ENCODE results near the gene GULP1.

The GULP1 gene

DNA sequence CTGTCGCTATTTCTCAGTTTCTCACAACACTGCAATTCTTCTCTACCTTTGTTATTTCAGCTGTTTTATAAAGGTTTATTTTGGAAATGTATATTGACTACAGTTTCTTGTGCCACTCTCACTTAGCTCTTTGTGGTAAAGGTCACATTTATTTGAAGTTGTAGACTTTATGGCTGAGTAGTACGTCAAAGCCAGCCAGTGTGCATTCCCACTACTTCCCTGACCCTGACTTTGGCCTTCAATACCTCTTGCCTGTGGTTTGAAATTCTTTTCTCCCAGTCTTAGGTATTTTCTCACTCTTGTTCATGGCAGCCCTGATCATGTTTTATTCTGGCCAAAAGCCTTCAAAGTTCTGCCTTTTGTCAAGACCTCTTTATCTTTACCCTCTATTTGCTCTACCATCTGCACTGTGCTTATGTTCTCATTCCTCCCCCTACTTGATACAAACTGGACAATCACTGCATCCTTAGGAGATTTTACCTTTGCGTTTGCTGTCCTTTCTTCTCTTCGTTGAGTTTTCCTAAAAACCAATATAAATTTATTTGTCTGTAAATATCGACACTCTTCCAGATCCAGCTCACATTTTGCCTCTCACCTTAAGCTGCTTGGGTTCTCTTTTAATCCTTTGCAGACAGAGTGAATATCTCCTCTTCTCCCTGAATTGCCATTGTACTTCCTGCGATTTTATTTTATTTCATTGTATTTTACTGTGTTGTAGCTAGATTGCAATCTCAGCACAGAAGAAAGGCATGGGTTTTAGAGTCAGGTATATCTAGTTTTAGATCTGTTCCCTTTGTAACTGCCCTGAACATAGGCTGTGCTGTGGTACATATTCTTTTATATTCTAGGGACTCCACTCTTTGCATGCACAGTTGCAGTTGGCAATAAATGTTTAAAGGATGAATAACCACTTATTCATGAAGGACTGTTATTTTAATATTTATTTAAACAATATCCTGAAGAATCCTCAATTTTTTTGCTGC is 31.2 kb downstream of the GULP1 start:
- DNase-seq (ENCODE audit: low read depth in 2 of 2), result no peak

- no peak for DNase-seq (ENCODE audit: low read depth in 2 of 2)
Measured at GRCh38 chr2:188324067-188324466, 32.4 kb downstream of the GULP1 start.

GRCh38 chr2:188326290-188326668 is 34.6 kb downstream of the GULP1 start:
- no peak for DNase-seq (ENCODE audit: low read depth in 2 of 2)

DNA sequence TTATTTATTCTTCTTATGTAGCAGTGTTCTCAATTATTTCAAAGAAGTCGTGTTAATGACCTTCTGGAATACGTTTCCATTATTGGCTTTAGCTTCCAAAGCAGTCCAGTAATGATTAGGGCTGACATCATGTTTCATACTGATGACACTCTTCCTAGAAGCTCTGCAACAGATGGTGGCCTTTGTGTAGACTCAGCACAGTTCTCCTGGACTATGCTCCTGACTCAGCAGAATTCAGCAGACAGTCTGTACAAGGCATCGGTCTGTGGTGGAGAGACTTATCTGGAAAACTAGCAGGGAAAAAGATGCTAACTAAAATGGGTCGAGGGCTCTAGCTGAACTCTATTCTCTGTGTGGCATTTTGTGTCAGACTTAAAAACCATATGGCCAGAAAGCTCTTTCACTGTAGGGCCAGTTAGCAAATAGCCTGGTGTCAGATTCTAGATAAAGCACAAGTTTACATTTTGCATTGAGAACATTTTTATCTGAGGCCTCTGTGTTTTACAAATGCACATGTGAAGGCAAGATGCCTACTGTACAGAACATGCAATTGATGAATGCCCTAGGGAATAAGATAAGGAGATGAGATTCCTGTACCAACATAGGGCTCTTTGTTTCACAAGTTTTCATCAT is 35.1 kb downstream of the GULP1 start:
- no peak for DNase-seq (ENCODE audit: low read depth in 2 of 2)

DNA sequence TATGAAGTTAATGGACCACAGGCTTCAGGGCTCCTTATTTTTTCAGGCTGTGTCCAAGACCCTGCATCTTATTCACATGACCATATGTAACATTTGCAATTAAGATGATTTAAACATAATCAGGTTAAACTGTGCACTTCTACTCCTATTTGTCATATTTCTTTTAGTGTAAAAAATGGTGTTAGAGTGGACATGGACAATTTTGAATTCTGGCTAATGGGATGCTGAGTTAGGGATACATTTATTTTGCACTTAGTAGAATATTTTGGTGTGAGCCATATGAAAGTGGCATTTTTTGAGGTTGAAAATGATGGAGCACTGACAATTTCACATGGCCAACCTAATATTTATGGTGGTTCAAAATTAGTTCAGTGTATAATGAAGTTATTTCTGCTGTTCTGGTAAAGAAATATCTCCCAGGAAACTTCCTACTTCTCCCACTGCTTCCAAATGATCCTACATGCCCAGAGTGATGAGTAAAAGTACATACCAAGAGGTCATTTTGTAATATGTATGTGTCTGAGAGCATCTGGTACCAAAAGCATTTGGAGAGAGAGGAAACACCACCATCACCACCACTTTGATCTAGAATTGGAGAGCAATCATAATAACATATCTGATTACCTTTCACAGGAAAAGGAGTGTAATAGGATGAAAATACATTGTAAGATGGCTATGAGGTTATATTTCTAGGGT is 36.0 kb downstream of the GULP1 start:
- no peak for DNase-seq (ENCODE audit: low read depth in 2 of 2)

GRCh38 chr2:188328419-188328818 is 36.7 kb downstream of the GULP1 start:
- no peak for DNase-seq (ENCODE audit: low read depth in 2 of 2)

DNA sequence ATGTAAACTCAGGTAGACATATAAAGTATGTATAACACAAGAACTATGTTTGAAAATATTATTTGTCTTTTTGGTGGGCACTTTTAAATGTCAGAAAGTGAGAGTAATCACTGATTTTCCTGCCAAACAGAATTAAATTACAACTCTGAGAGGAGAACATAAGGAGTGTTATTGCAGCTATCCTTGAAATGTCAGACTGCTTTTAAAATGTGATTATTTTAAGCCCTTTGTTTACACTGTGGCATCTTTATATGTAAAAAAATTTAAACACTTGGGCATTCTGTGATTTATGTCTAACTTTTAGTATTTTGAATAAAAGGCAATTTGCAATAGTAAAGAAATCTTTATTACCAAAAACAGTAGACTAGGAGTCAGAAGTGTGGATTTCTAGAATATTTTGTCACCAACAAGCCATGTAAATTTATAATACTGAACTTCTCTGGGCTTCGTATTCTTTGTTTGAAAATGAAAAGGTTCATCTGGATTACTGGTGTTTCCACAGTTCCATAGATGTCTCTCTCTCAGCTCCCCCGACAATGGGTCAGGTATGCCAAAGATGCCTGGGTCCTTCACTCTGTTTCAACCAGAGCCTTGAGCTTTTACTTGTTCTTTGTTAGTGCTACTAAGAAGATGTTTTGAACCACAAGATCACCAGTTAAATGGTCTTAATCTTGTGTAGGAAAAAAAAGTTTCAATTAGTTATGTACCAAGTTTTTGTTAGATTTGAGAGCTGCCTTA is 38.8 kb downstream of the GULP1 start:
- no peak for DNase-seq (ENCODE audit: low read depth in 2 of 2)

DNA sequence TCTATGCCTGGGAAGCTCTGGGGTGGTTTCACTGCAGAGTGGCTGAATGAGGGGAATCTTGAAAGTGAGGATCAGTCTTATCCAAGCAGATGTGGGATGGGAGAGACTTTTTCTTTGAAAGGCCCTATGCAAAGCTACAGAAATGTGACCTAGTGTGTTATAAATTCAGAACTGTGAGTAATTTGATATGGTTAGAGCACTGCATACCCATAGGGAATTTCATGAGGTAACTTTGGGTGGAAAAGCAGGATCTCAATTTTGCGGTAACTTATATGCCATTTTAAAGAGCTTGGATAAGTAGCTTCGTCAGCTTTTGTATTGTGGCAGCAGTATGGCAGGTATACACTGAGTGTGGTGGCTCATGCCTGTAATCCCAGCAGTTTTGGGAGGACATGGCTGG is 40.9 kb downstream of the GULP1 start:
- DNase-seq (ENCODE audit: low read depth in 2 of 2), result no peak

DNA sequence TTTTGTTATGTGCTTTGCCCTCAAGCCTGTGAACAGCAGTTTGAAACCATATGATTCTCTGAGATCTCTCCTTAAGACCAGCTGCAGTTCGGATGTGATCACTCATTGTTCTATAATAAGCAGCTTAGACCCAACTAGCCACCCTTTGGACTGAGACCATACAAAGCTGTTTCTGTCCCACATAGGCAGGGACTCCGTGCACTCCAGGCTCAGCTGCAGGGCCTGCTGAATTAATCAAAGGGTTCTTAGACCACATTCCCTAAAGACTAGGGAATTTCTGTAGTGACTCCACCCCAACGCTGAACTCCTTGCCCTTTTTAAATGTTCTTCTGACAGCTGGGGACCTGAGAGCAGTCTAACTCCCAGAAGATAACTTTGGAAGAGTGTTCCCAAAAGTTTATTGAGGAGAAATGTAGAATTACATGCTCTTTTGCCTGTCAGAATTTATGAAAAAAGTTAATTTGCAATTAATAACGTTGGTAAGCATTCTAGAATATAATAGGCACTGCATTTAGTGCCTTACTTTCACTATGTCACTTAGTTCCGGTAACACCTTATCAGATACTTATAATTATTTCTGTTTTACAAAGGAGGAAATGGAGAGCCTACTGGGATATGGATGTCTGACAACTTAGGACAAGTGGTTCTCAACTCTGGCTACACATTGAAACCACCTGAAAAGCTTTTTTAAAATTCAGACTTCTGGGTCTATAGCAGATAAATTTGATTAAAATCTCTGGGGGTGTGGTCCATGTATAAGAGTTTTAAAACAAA is 42.3 kb downstream of the GULP1 start:
- no peak for DNase-seq (ENCODE audit: low read depth in 2 of 2)

DNA sequence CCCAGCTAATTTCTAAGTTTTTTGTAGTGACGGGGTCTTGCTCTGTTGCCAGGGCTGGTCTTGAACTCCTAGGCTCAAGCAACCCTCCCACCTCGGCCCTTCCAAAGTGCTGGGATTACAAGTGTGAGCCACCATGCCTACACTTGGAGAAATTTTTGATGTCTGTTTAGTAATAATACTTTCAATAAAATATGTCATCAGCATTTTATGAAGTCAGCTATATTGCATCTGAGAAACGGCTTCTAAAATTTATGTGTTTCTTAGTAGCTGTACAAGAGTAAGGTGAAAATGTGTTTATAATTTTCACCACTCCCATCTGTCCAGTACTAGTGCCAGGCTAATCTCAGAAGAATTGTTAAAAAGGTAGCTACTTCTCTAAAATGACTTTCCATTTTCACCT is 46.8 kb downstream of the GULP1 start:
- no peak for DNase-seq (ENCODE audit: low read depth in 2 of 2)

- DNase-seq (ENCODE audit: low read depth in 2 of 2), result no peak
Measured at GRCh38 chr2:188340257-188340656, 48.6 kb downstream of the GULP1 start.

GRCh38 chr2:188345020-188345419 is 53.3 kb downstream of the GULP1 start:
- DNase-seq (ENCODE audit: low read depth in 2 of 2), result no peak

DNA sequence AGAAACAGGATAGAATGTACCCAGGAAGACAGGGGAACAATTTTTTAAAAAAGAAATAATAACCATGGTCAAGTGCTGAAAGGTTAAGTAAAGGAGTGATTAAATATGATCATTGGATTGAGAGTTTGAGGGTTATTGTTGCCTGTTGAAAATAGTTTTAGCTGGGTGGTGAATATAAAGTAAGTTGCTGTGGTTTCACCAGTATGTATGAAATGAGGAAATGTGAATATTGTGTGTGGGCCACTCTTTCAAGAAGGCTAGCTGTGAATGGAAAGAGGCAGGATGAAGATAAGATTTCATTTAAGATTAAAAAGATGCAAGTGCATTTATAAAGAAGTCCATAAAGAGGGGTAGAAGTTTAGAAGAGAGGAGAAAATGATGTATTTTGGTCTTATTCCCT is 53.8 kb downstream of the GULP1 start:
- DNase-seq (ENCODE audit: low read depth in 2 of 2), result no peak

- DNase-seq (ENCODE audit: low read depth in 2 of 2), result no peak
Measured at GRCh38 chr2:188345831-188346458, 54.3 kb downstream of the GULP1 start.

GRCh38 chr2:188349019-188349418 is 57.3 kb downstream of the GULP1 start:
- DNase-seq (ENCODE audit: low read depth in 2 of 2), result no peak

DNA sequence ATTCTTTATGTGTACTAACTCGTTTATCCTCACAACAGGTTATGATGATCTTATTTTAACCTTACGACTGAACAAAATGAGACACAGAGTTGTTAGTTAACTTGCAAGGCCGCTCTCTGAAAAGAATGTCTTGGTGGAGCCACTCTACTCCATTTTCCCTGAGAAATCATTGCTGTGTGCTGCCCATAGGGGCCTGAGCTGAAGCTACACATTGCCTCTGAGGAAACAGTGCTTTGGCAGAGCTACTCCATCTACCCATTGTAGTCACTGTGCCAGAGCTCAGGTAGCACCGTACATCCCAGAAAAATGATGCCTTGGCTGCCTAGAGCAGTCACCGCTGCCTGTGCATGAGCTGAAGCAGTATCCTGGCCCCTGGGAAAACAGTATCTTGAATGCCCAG is 61.6 kb downstream of the GULP1 start:
- DNase-seq (ENCODE audit: low read depth in 2 of 2), result no peak

GRCh38 chr2:188360485-188361263 is 69.0 kb downstream of the GULP1 start:
- no peak for DNase-seq (ENCODE audit: low read depth in 2 of 2)

- DNase-seq (ENCODE audit: low read depth in 2 of 2), result no peak
Measured at GRCh38 chr2:188364033-188364630, 72.5 kb downstream of the GULP1 start.

DNA sequence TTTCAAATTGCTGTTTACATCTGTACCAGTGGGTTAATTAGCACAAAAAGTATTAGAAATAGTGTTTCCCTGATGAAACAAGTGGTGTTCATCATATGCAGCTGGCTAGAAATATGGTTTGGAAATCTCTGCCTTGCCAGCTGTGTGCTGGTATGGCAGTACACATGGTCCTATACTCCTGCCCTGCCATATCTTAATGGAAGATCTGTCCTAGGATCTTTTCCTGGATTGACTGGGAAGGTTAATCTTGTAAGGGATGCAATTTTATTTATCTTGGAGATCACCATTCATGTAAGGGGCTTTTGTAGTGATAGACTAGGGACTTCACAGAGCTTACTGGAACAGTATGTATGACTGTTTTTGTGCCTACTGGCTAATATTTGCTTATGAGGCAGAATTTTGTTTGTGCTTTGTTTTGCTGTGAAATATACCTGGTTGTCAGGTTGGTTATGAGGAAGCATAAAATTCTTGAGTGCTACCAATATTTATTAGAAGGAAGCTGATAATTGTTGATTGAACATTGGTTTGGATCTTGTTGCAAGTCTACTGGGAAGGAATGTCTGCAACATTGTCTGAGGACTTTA is 73.5 kb downstream of the GULP1 start:
- DNase-seq (ENCODE audit: low read depth in 2 of 2), result no peak
